Mesenchymal stem cell (in vitro differentiated cells and primary cell): Measurements from ENCODE around the gene KRTAP1-3.
"Not testable (repeated sequence)": the region's sequence is repeated elsewhere in the genome, so short reads cannot be mapped to it uniquely, and the experiment has no call there.

ENCODE experiments used
- DNase-seq: peaks from one replicate; pipeline ENCODE4 v3.0.0-alpha.2; 2013
- H2AFZ ChIP-seq: one replicate; pipeline ENCODE4 v1.6.1; 2013; ENCODE audit warnings: low read depth, mild to moderate bottlenecking, control low read depth, inconsistent platforms, low read length, moderate library complexity
- H2AK5ac ChIP-seq: 2 replicates; pipeline ENCODE4 v1.6.1; 2013; ENCODE audit warnings: low read length, moderate library complexity, mild to moderate bottlenecking, inconsistent platforms; ENCODE audit not compliant: severe bottlenecking
- H2BK120ac ChIP-seq: one replicate; pipeline ENCODE4 v1.6.1; 2013; ENCODE audit warnings: low read depth, mild to moderate bottlenecking, inconsistent platforms, low read length, moderate library complexity
- H2BK12ac ChIP-seq, 2 experiments: one replicate each; pipeline ENCODE4 v1.6.1; 2013; ENCODE audit warnings: inconsistent platforms in 2 of 2, low read length in 2 of 2, mild to moderate bottlenecking in 2 of 2, moderate library complexity in 2 of 2, control low read depth in 1 of 2
- H2BK15ac ChIP-seq: one replicate; pipeline ENCODE4 v1.6.1; 2013; ENCODE audit warnings: mild to moderate bottlenecking, low read depth, inconsistent platforms; ENCODE audit not compliant: poor library complexity, severe bottlenecking
- H2BK5ac ChIP-seq: 2 replicates; pipeline ENCODE4 v1.6.1; 2013; ENCODE audit warnings: low read depth, mild to moderate bottlenecking, low read length, control low read depth, inconsistent platforms; ENCODE audit not compliant: poor library complexity, severe bottlenecking
- H3K14ac ChIP-seq, 2 experiments: one replicate each; pipeline ENCODE4 v1.6.1; 2013; ENCODE audit warnings: inconsistent platforms in 2 of 2, low read length in 2 of 2, control low read depth in 1 of 2, mild to moderate bottlenecking in 1 of 2, moderate library complexity in 1 of 2
- H3K18ac ChIP-seq, 2 experiments: one replicate each; pipeline ENCODE4 v1.6.1; 2013; ENCODE audit warnings: inconsistent platforms in 2 of 2, low read length in 2 of 2, control low read depth in 1 of 2, low read depth in 1 of 2, mild to moderate bottlenecking in 1 of 2
- H3K23ac ChIP-seq, 2 experiments: one replicate each; pipeline ENCODE4 v1.6.1; 2013; ENCODE audit warnings: inconsistent platforms in 2 of 2, low read length in 2 of 2, mild to moderate bottlenecking in 2 of 2, moderate library complexity in 2 of 2, control low read depth in 1 of 2
- H3K27ac ChIP-seq: 2 replicates; pipeline ENCODE4 v1.5.1; 2013; ENCODE audit warnings: mild to moderate bottlenecking, moderate library complexity, low read length, control low read depth, inconsistent platforms; ENCODE audit not compliant: poor library complexity, severe bottlenecking
- H3K27me3 ChIP-seq, 2 experiments: 2 replicates each; pipeline versions ENCODE4 v1.6.1 to v1.7.0; 2013; ENCODE audit warnings: low read length in 2 of 2, mild to moderate bottlenecking in 2 of 2, moderate library complexity in 2 of 2, control low read depth in 1 of 2, inconsistent platforms in 1 of 2; ENCODE audit not compliant: control insufficient read depth in 1 of 2, insufficient read depth in 1 of 2
- H3K36me3 ChIP-seq, 2 experiments: 2 replicates each; pipeline versions ENCODE4 v1.6.1 to v1.7.0; 2013; ENCODE audit warnings: low read length in 2 of 2, control low read depth in 1 of 2, inconsistent platforms in 1 of 2, low read depth in 1 of 2, mild to moderate bottlenecking in 1 of 2; ENCODE audit not compliant: insufficient read depth in 2 of 2, control insufficient read depth in 1 of 2
- H3K4ac ChIP-seq, 2 experiments: one replicate each; pipeline ENCODE4 v1.6.1; 2013; ENCODE audit warnings: inconsistent platforms in 2 of 2, low read length in 2 of 2, mild to moderate bottlenecking in 2 of 2, moderate library complexity in 2 of 2, control low read depth in 1 of 2, low read depth in 1 of 2
- H3K4me1 ChIP-seq: 2 replicates; pipeline ENCODE4 v1.6.1; 2013; ENCODE audit warnings: low read depth, low read length, control low read depth; ENCODE audit not compliant: control insufficient read depth, insufficient read depth
- H3K4me2 ChIP-seq: 2 replicates; pipeline ENCODE4 v1.6.1; 2013; ENCODE audit warnings: low read length, mild to moderate bottlenecking, inconsistent platforms; ENCODE audit not compliant: poor library complexity, severe bottlenecking
- H3K4me3 ChIP-seq, 2 experiments: 2 replicates each; pipeline versions ENCODE4 v1.5.1 to v1.7.0; 2013; ENCODE audit warnings: low read length in 2 of 2, mild to moderate bottlenecking in 2 of 2, control low read depth in 1 of 2, low read depth in 1 of 2; ENCODE audit not compliant: insufficient read depth in 1 of 2
- H3K79me1 ChIP-seq: replicated peaks from 2 replicates; pipeline ENCODE4 v1.6.1; 2013; ENCODE audit warnings: mild to moderate bottlenecking, control low read depth, low read length, inconsistent platforms; ENCODE audit not compliant: poor library complexity, severe bottlenecking
- H3K9ac ChIP-seq: 2 replicates; pipeline ENCODE4 v1.7.0; 2013; ENCODE audit warnings: mild to moderate bottlenecking, low read length, moderate library complexity
- H3K9me3 ChIP-seq: 2 replicates; pipeline ENCODE4 v1.7.0; 2013; ENCODE audit warnings: mild to moderate bottlenecking, low read length; ENCODE audit not compliant: control insufficient read depth
- H4K8ac ChIP-seq: one replicate; pipeline ENCODE4 v1.6.1; 2013; ENCODE audit warnings: inconsistent platforms, mild to moderate bottlenecking, low read length, moderate library complexity
- H4K91ac ChIP-seq: one replicate; pipeline ENCODE4 v1.6.1; 2013; ENCODE audit warnings: mild to moderate bottlenecking, low read length, inconsistent platforms
- WGBS: methylation state at CpG from one replicate; pipeline ENCODE4 v1.1.7; 2013; ENCODE audit warnings: mixed read lengths; 5-methylcytosine and 5-hydroxymethylcytosine counted together

KRTAP1-3 gene

DNA sequence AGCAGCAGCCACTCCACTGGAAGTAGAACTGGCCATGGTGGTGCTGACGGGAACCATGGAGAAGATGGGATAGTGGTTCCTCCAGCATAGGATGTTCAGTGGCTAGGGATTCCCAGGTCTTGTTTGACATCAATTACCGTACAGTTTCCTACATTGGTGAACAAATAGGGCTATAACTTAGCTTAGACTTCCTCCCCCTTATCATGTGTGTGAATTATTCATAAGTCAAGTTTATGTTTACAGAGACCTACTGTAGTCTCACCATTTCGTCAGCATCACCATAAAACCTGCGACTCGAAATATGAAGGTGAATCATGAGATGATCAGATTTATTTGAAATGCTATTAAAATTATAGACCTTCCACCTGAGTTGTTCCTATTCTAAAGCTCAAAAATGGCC lies 24.1 kb upstream of the KRTAP1-3 start:
- no peaks in the 10 kb centered on the region for H3K79me1 ChIP-seq
- H3K4me1 ChIP-seq: peaks cover 7% of the 10 kb centered on the region
- no peak overlapping the region for H4K91ac ChIP-seq
- H3K14ac ChIP-seq: no peak overlapping the region
- H3K18ac ChIP-seq: no peak overlapping the region
- no peaks in the 10 kb centered on the region for H3K9me3 ChIP-seq
- no peak overlapping the region for H2AFZ ChIP-seq
- H3K27ac ChIP-seq: peak overlapping the region; percentile 55
- no peak for DNase-seq
- H2BK12ac ChIP-seq: no peak overlapping the region
- no peaks in the 10 kb centered on the region for H3K27me3 ChIP-seq
- H2BK120ac ChIP-seq: no peak overlapping the region
- no peak overlapping the region for H3K9ac ChIP-seq
- H3K36me3 ChIP-seq: no peaks in the 10 kb centered on the region
- H2BK5ac ChIP-seq: no peak overlapping the region
- no peak overlapping the region for H4K8ac ChIP-seq
- H3K23ac ChIP-seq: no peak overlapping the region
- H2BK15ac ChIP-seq: no peak overlapping the region
- H3K4me3 ChIP-seq: no peak overlapping the region
- H3K4me2 ChIP-seq: no peak overlapping the region
- H2AK5ac ChIP-seq: peak overlapping the region; percentile 10
- no CpG with 5 or more reads among the region's 5 CpGs for WGBS
- no peak overlapping the region for H3K4ac ChIP-seq

GRCh38 chr17:41057547-41057946 lies 22.9 kb upstream of the KRTAP1-3 start:
- Histone ChIP-seq H2BK15ac (no peak overlapping the region), H2BK12ac (no peak overlapping the region), H3K4me2 (no peak overlapping the region), H3K4me1 (peaks cover 7% of the 10 kb centered on the region), H3K23ac (no peak overlapping the region), H3K9ac (no peak overlapping the region), H3K79me1 (no peaks in the 10 kb centered on the region), H3K27me3 (no peaks in the 10 kb centered on the region), H3K4me3 (no peak overlapping the region), H3K14ac (no peak overlapping the region), H3K4ac (no peak overlapping the region), H2AK5ac (no peak overlapping the region), H3K27ac (no peak overlapping the region), H4K8ac (no peak overlapping the region), H2BK5ac (no peak overlapping the region), H2BK120ac (no peak overlapping the region), H4K91ac (no peak overlapping the region), H2AFZ (no peak overlapping the region), H3K9me3 (no peaks in the 10 kb centered on the region), H3K36me3 (no peaks in the 10 kb centered on the region), H3K18ac (no peak overlapping the region)
- no CpG with 5 or more reads among the region's 1 CpG for WGBS
- no peak for DNase-seq

GRCh38 chr17:41055130-41055529 lies 20.5 kb upstream of the KRTAP1-3 start, which contains the start of gene KRTAP2-2:
Gene KRTAP2-2, minus strand, starts transcription at chr17:41055230. Its CDS starts 19 bp downstream, at chr17:41055211.
- not testable (repeated sequence) for H2BK5ac ChIP-seq, DNase-seq, H3K79me1 ChIP-seq, H3K27me3 ChIP-seq, H3K36me3 ChIP-seq, H2AFZ ChIP-seq, H3K4me3 ChIP-seq, H4K8ac ChIP-seq, H3K4me1 ChIP-seq, H3K9ac ChIP-seq, H3K4ac ChIP-seq, H2AK5ac ChIP-seq, H2BK12ac ChIP-seq, H3K18ac ChIP-seq, H2BK120ac ChIP-seq, H4K91ac ChIP-seq, H2BK15ac ChIP-seq, H3K9me3 ChIP-seq, H3K23ac ChIP-seq, H3K14ac ChIP-seq, H3K4me2 ChIP-seq, H3K27ac ChIP-seq
- no CpG with 5 or more reads among the region's 6 CpGs for WGBS

- H3K14ac ChIP-seq, H3K23ac ChIP-seq, H2AK5ac ChIP-seq, H3K4me1 ChIP-seq, H2BK120ac ChIP-seq, DNase-seq, H3K4ac ChIP-seq, H2AFZ ChIP-seq, H4K91ac ChIP-seq, H3K4me2 ChIP-seq, H3K27me3 ChIP-seq, H2BK5ac ChIP-seq, H3K9me3 ChIP-seq, H3K18ac ChIP-seq, H2BK12ac ChIP-seq, H4K8ac ChIP-seq, H3K9ac ChIP-seq, H3K36me3 ChIP-seq, H2BK15ac ChIP-seq, H3K79me1 ChIP-seq, H3K27ac ChIP-seq, H3K4me3 ChIP-seq: not testable (repeated sequence)
- WGBS: 75% methylated on average over 7 of the region's 9 CpGs
These were observed 19.9 kb upstream of the KRTAP1-3 start for GRCh38 chr17:41054556-41054955.
